ENCODE data around the gene ZNF592. TPM values are rescaled to one million over a fixed set of nuclear protein-coding genes. Genes with fewer than 3 reads are reported as not detected.

ZNF592 gene
- total and polyA plus RNA-seq, 2 donors (not counting 1 experiment from before 2014, with no cell fraction given), result 5.1 to 7.5 TPM

DNA sequence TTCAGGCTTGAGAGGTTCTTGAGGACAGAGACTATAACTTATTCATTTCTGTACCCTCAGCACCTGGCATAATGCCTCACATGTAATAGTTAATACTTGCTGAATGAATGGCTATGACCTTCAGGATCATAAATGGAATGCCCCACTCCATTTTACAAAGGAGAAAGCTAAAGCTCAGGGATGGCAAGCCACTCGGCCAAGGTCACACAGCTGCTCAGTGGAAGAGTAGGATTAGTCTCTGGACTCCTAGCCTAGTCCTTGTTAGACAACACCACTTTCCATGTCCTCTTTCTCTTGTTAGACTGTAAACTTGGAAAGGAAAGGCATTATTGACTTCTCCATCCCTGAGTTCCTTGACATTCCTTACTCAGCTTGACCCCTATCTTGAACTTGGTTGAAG, 65.5 kb downstream of the ZNF592 start:
- H4K20me1 ChIP-seq (ENCODE audit: control insufficient read depth, extremely low read depth, insufficient read depth, low read length), result no peaks in the 10 kb centered on the region
- no peaks in the 10 kb centered on the region for H3K9me3 ChIP-seq (ENCODE audit: control insufficient read depth, insufficient read depth, low read depth, low read length)
- H2AFZ ChIP-seq (ENCODE audit: low read length), result no peak overlapping the region
- H3K4me1 ChIP-seq (ENCODE audit: control insufficient read depth, extremely low read depth, insufficient read depth, low read length), result no peaks in the 10 kb centered on the region
- H3K9ac ChIP-seq (ENCODE audit: insufficient read depth, low read length), result no peak overlapping the region
- no peak overlapping the region for H3K4me3 ChIP-seq (replicated peaks in 1 of 4; ENCODE audit: control extremely low read depth in 1 of 4, insufficient read depth in 1 of 4, low read depth in 3 of 4, low read length in 4 of 4)
- H3K79me2 ChIP-seq (ENCODE audit: control insufficient read depth, insufficient read depth, low read length), result no peaks in the 10 kb centered on the region
- H3K27ac ChIP-seq (ENCODE audit: insufficient read depth, low read length), result no peak overlapping the region
- TF ChIP-seq EZH2 (IDR thresholded peaks at IDR 0.05; ENCODE audit: low read length, missing control alignments), result no peak
- TF ChIP-seq, protein P1, sequence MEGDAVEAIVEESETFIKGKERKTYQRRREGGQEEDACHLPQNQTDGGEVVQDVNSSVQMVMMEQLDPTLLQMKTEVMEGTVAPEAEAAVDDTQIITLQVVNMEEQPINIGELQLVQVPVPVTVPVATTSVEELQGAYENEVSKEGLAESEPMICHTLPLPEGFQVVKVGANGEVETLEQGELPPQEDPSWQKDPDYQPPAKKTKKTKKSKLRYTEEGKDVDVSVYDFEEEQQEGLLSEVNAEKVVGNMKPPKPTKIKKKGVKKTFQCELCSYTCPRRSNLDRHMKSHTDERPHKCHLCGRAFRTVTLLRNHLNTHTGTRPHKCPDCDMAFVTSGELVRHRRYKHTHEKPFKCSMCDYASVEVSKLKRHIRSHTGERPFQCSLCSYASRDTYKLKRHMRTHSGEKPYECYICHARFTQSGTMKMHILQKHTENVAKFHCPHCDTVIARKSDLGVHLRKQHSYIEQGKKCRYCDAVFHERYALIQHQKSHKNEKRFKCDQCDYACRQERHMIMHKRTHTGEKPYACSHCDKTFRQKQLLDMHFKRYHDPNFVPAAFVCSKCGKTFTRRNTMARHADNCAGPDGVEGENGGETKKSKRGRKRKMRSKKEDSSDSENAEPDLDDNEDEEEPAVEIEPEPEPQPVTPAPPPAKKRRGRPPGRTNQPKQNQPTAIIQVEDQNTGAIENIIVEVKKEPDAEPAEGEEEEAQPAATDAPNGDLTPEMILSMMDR (conservative IDR thresholded peaks at IDR 0.05 in 1 of 2, IDR thresholded peaks at IDR 0.05 in 1 of 2; ENCODE audit: low read depth in 1 of 2, low read length in 2 of 2), result no peak
- DNase-seq (ENCODE audit: low read depth in 2 of 2), result no peak
- H3K36me3 ChIP-seq (ENCODE audit: control insufficient read depth, insufficient read depth, low read length), result no peaks in the 10 kb centered on the region
- no peak overlapping the region for H3K4me2 ChIP-seq (ENCODE audit: extremely low read depth, insufficient read depth, low read length)
- H3K27me3 ChIP-seq (ENCODE audit: control insufficient read depth, insufficient read depth, low read length), result peaks cover 3% of the 10 kb centered on the region

DNA sequence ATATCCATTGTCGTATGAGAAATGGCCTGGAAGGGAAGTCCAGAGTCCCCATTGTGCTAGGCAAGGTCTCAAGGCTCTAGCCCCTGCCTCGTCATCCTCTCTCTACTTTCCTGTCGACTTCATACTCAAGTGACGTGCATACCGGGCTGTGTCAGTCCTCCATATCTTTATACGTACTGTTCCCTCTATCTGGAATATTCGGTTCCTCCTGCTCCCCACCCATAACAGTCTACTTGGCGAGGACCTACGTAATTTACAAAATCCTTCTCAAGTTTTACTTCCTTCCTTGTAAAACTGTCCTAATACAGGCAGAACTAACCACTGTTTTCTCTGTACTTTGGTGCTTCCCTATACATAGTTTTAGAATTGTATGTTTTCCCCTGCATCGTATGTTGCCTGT, 66.5 kb downstream of the ZNF592 start:
- no peak for TF ChIP-seq EZH2 (IDR thresholded peaks at IDR 0.05; ENCODE audit: low read length, missing control alignments)
- TF ChIP-seq, protein P1 (conservative IDR thresholded peaks at IDR 0.05 in 1 of 2, IDR thresholded peaks at IDR 0.05 in 1 of 2; ENCODE audit: low read depth in 1 of 2, low read length in 2 of 2), result no peak
- Histone ChIP-seq H3K4me1 (ENCODE audit: control insufficient read depth, extremely low read depth, insufficient read depth, low read length) (no peaks in the 10 kb centered on the region), H3K9ac (ENCODE audit: insufficient read depth, low read length) (no peak overlapping the region), H3K36me3 (ENCODE audit: control insufficient read depth, insufficient read depth, low read length) (no peaks in the 10 kb centered on the region), H3K79me2 (ENCODE audit: control insufficient read depth, insufficient read depth, low read length) (no peaks in the 10 kb centered on the region), H3K9me3 (ENCODE audit: control insufficient read depth, insufficient read depth, low read depth, low read length) (no peaks in the 10 kb centered on the region), H3K27ac (ENCODE audit: insufficient read depth, low read length) (no peak overlapping the region), H3K27me3 (ENCODE audit: control insufficient read depth, insufficient read depth, low read length) (peaks cover 3% of the 10 kb centered on the region), H3K4me3 (replicated peaks in 1 of 4; ENCODE audit: control extremely low read depth in 1 of 4, insufficient read depth in 1 of 4, low read depth in 3 of 4, low read length in 4 of 4) (no peak overlapping the region), H4K20me1 (ENCODE audit: control insufficient read depth, extremely low read depth, insufficient read depth, low read length) (no peaks in the 10 kb centered on the region), H2AFZ (ENCODE audit: low read length) (no peak overlapping the region), H3K4me2 (ENCODE audit: extremely low read depth, insufficient read depth, low read length) (no peak overlapping the region)
- DNase-seq (ENCODE audit: low read depth in 2 of 2), result no peak

DNA sequence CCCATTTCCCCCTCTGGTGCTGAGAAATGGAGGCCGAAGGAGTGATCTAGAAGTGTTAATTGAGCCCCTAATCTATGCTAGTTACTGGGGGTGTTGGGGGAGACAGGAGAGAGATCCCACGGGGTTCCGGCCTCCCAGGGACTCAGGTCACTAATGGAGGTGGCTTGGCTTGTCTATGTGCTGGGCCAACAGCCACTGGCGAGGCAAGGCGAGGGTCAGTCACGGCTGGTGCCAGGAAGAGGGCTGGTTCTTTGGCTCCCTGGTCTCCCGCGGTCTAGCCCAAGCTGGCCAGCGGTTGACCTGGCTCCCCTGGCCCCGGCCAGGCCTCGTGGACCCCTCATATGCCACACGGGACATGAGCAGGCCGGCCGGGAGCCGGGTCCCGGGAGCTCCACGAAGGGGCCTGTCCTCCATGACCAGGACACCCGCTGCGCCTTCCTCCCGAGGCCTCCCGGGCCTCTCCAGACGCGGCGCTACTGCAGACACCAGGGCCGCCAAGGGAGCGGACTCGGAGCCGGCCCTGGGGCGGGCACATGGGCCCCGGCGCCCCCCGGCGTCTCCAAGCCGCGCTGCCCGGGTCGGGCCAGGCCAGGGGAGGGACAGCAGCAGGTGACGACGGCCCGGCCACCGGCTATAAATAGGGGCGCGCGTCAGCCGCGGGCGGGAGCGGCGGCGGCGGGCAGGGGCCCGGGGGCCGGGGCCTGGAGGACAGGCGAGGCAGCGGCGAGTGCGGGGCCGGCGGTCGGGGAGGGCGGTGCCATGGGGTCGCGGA, 68.5 kb downstream of the ZNF592 start, which contains the start of gene ALPK3:
ALPK3 (plus strand) TSS at position 663 of the 772 bp plus-strand sequence; CDS start at position 760, 97 bp downstream.
- Histone ChIP-seq H3K4me1 (ENCODE audit: control insufficient read depth, extremely low read depth, insufficient read depth, low read length) (no peaks in the 10 kb centered on the region), H3K36me3 (ENCODE audit: control insufficient read depth, insufficient read depth, low read length) (no peaks in the 10 kb centered on the region), H3K4me2 (ENCODE audit: extremely low read depth, insufficient read depth, low read length) (no peak within 1 kb of the TSS), H3K27me3 (ENCODE audit: control insufficient read depth, insufficient read depth, low read length) (peaks cover 3% of the 10 kb centered on the region), H2AFZ (ENCODE audit: low read length) (no peak within 1 kb of the TSS), H3K4me3 (replicated peaks in 1 of 4; ENCODE audit: control extremely low read depth in 1 of 4, insufficient read depth in 1 of 4, low read depth in 3 of 4, low read length in 4 of 4) (no peak within 1 kb of the TSS), H3K27ac (ENCODE audit: insufficient read depth, low read length) (no peak within 1 kb of the TSS), H3K79me2 (ENCODE audit: control insufficient read depth, insufficient read depth, low read length) (no peaks in the 10 kb centered on the region), H3K9ac (ENCODE audit: insufficient read depth, low read length) (no peak within 1 kb of the TSS), H4K20me1 (ENCODE audit: control insufficient read depth, extremely low read depth, insufficient read depth, low read length) (no peaks in the 10 kb centered on the region), H3K9me3 (ENCODE audit: control insufficient read depth, insufficient read depth, low read depth, low read length) (no peaks in the 10 kb centered on the region)
- no peak for TF ChIP-seq EZH2 (IDR thresholded peaks at IDR 0.05; ENCODE audit: low read length, missing control alignments)
- TF ChIP-seq, protein P1 (conservative IDR thresholded peaks at IDR 0.05 in 1 of 2, IDR thresholded peaks at IDR 0.05 in 1 of 2; ENCODE audit: low read depth in 1 of 2, low read length in 2 of 2), result no peak
- peak in 1 of 2 donors; percentile 19 for DNase-seq (ENCODE audit: low read depth in 2 of 2)

Measured in fibroblast of lung (primary cell).